ENCODE data around the gene VIPR1.

DNA sequence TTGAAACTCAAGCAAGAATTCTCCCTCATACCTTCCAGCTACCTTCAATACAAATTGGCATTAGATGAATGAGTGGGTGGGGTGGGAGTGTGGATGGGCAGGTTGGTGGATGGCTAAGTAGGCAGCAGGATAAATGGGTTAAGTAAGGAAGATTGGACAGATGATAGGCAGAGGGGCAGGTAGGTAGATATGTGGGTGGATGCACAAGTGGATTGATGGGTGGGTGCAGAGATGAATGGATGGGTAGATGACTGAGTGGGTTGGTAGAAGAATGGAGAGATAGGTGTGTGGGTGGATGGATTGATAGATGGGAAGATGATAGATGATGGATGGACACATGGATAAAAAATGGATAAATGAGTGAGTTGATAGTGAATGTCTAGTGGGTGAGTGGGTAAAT is 27.6 kb downstream of the VIPR1 start:
- TF ChIP-seq, protein P1, sequence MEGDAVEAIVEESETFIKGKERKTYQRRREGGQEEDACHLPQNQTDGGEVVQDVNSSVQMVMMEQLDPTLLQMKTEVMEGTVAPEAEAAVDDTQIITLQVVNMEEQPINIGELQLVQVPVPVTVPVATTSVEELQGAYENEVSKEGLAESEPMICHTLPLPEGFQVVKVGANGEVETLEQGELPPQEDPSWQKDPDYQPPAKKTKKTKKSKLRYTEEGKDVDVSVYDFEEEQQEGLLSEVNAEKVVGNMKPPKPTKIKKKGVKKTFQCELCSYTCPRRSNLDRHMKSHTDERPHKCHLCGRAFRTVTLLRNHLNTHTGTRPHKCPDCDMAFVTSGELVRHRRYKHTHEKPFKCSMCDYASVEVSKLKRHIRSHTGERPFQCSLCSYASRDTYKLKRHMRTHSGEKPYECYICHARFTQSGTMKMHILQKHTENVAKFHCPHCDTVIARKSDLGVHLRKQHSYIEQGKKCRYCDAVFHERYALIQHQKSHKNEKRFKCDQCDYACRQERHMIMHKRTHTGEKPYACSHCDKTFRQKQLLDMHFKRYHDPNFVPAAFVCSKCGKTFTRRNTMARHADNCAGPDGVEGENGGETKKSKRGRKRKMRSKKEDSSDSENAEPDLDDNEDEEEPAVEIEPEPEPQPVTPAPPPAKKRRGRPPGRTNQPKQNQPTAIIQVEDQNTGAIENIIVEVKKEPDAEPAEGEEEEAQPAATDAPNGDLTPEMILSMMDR (IDR thresholded peaks at IDR 0.05), result no peak
- TF ChIP-seq EP300 (IDR thresholded peaks at IDR 0.05), result no peak
